GM19193 (cell line): Measurements from ENCODE around the gene DNAJB6.

Source experiments
- POLR2A ChIP-seq: IDR thresholded peaks from 4 replicates; pipeline ENCODE4 v1.6.1; 2011; ENCODE audit not compliant: insufficient read depth, insufficient read length; ENCODE audit errors: extremely low read depth

Gene DNAJB6

DNA sequence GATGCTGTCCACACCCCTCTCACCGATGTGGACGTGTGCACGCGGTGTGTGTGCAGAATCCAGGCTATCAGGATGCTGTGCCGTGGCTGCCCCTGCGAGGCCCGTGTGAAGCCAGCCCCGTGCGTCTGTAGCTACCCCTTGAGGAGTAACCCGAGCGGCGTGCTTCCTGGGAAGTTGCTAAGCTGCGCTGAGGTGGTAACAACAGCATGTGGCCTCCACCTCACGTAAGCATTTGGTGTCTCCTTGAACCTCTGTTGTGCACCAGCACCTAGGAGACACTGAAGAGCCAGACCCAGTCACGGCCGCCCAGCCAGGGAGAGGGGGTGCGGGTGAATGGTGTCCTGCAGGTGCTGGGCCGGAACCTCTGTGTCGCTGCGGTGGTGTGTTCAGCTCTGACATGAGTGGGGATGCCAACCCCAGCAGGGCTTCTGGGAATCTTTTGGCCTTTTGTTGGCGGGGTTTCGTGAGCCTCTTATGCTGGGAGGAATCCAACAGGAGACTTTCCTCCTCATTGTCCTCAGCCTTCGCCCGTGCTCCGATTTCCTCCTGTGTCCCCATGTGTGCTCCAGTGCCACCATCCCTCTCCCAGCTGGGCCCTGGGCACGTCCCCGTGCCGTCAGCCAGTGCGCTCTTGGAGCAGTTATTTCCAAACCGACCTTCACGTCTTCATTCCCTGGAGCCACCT is 60.4 kb downstream of the DNAJB6 start:
- TF ChIP-seq POLR2A = no peak

DNA sequence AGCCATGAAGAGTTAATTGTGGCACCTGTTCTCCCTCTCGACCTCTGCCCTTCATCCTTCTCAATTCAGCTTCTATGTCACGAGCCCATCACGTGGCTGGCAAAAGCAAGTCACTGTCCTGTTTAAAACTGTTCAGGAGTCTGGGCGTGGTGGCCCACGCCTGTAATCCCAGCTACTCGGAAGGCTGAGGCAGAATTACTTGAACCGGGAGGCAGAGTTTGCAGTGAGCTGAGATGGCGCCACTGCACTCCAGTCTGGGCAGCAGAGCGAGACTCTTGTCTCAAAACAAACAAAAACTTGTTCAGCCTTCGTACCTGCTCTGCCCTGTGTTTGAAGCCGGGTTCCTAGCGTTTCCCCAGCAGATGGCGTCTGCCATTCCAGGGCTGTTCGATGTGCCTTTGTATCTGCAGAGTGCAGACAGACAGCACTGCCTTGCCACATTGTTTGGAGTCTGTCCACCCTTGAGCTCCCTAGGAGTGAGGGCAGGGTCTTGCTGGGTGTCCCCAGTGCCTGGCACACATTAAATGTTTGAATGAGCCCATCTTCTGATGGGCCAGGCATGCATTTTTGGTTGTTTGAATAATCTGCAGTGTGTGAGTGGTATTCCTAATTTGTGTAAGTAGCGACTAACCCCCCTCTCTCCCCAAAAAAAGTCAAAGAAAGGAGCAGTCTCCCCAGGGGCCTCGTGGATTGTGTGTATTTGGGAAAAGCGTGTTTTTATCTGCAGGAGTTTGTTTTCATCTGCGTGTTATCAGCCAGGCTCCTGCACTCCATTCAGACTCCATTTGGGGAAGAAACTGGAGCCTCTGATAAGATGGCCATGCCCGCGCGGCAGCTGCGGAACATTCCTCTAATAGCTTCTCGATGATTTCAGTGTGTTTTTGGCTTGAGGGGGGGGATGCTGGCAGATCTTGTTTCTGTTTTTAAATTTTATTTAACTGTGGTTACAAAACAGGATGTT is 61.2 kb downstream of the DNAJB6 start:
- TF ChIP-seq POLR2A = no peak

DNA sequence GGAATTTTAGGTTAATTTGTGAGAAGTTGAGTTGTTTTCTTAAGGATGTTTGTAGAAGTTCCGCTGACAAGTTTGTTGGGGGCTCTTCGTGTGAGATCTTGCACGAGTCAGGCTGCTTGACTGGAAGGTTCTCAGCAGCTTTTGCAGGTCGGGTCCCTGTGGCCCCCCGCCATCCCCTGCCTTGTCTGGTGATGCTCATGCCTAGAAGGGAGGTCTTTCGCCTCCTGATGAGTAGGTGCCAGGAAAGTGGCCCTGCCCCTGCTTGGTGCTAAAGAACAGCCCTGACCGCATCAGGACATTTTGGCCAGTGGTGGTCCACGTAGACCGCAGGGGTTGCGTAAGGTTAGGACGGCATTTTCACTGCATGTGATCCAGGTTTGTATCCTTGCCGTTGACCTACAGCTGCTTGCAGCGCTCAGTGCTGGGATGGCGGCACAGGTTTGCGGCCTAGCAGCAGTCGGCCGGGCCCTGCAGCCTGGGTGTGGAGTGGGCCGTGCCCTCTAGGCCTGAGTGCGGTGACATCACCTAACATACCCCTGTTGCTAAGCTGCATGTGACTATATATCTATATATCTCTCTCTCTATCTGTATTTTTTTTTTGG is 62.4 kb downstream of the DNAJB6 start:
- no peak for TF ChIP-seq POLR2A

DNA sequence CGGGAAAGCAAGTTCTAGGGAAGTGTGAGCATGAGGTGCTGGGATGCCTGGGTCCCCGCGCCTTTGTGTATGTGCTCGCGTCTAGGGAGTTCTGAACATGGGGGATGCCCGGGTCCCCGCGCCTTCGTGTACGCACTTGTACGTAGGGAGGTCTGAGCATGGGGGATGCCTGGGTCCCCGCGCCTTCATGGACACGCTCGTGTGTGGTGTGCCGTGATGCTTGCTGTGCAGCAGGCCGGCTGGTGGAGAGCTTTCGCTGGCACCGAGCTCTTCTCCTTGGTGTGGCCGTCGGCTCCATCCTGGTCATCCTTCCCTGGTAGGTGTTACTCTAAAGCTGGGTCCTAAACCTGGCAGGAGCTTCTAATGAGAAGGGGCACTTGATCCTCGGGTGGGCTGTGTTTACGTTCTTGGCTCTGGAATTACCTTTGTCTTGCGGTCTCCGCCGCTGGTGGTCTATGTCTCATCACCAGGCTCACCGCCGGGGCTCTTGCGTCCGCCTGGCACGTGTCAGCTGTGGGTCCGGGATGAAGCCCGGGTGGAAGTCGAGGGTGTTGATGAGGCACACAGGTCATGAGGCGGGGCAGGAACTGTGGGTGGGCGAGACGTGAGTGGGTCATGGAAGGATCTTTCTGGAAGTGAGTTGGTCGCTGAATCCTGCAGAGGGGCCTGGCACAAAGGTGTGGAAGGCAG is 63.5 kb downstream of the DNAJB6 start:
- TF ChIP-seq POLR2A = no peak

DNA sequence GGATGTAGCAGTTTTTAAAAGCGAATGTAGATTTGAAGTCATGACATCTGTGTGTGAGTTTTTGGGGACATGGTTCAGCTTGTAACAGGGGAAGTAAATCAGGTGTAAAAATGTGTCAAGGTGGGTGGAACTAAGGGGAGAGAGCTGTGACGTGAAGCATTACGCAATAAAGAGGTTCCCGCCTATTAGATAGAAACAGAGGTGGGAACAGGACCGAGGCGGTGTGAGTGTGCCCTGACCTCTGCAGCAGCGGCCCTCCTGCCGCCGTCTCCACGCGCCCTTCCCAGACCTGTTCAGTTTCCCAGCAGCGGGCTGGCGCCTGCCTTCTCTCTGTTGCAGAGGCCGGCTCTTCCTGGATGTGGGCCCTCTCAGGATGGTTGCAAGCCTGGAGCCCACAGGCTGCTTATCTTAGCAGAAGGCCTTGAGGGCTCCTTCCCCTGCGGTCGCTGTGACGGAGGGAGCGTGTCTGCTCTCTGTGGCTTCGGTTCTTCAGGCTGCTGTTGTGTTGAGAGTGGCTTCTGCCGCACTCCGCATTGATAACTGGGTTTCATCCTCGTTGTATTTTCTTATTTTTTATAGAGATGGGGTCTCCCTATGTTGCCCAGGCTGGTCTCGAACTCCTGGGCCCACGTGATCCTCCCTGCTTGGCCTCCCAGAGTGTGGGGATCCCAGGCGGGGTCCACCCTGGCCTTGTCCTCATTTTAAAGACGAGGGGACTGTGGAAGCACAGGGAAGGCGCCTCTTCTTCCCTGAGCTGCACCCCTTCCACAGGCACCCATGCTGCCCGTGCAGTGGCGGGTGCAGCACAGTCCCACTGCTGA is 65.0 kb downstream of the DNAJB6 start:
- TF ChIP-seq POLR2A = no peak

DNA sequence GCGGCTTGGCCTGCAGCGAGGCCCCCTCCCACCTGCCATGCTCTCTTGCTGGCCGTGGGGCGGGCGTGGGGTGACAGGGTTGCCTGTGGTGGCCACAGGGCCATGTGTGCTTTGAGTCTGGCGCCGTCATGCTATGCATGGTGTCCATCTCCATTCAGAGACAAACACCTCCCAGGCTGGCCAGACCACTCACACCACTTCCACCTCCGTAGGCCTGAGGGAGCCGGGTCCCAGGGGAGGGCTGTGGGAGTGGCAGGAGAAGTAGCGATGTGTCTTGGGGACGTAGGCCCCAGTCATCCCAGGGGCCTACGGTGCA is 65.5 kb downstream of the DNAJB6 start:
- TF ChIP-seq POLR2A = no peak

DNA sequence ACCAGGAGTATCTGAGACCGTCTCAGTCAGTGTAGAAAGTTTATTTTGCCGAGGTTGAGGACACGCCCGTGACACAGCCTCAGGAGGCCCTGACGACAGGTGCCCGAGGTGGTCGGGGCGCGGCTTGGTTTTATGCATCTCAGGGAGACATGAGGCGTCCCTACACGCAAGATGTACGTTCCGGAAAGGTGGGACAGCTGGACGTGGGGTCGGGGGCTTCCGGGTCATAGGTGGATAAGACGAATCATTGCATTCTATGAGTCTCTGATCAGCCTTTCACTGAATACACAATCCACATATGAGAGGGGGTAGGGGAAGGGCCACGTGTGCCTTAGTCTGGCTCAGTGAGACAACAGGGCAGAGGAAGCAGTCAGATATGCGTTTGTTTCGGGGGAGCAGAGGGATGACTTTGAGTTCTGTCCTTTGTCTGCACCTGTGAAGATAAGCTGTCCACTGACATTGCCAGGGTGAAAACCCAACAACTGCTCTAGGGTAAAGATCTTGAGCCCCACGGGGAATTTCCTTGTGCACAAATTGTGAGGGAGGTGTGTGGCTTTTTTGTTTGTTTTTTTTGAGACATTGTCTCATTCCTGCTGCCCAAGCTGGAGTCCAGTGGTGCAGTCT is 66.2 kb downstream of the DNAJB6 start:
- TF ChIP-seq POLR2A = no peak

DNA sequence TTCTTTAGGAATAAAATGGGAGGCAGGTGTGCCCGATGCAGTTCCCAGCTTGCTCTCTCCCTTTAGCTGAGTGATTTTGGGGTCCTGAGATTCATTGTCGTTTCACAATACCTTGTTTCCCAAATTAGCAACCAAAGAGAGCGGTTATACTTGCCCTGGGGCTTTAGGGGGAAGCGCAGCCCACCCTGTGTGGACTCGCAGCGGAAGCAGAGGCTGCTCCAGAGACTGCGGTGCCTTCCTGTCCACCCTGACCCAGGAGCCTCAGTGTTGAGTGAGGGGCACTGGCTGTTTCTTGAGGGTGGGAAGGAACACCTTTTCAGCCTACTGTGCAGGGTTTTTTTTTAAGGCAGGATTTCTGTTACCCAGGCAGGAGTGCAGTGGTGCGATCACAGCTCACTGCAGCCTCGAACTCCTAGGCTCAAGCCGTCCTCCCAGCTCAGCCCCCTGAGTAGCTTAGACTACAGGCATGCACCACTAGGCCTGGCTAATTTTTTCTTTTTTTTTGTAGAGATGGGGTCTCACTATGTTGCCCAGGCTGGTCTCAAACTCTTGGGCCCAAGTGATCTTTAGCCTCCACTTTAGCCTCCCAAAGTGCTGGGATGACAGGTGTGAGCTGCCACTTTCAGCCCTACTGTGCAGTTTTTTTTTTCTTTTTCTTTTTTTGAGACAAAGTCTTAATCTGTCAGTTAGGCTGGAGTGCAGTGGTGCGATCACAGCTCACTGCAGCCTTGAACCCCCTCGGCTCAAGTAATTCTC is 67.0 kb downstream of the DNAJB6 start:
- no peak for TF ChIP-seq POLR2A

DNA sequence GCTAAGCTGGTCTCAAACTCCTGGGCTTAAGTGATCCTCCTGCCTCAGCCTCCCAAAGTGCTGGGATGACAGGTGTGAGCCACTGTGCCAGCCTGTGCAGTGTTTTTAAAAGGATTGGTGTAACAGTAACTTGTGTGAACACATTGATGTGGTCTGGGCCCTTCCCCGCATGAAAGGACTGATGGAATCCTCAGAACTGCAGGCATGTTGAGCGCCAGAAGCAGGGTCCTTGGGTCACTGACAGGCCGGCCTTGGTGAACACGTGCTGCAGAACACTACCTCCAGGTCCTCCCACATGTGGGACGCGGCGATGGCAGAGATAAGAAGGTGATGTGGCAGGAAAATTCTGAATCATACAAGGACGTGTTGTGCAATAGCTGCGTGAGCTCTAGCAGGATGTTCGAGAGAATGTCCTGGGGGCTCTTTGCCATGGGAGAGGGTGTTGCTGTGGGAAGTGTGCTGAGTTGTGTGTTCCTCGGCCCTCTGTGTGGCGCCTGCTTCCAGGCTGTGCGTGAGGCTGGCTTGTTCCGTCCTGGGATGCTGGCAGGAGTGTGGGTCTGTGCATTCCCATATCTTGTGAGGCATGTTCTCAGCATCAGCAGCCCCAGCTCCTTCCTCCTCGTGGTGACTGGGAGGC is 68.2 kb downstream of the DNAJB6 start:
- TF ChIP-seq POLR2A = no peak

DNA sequence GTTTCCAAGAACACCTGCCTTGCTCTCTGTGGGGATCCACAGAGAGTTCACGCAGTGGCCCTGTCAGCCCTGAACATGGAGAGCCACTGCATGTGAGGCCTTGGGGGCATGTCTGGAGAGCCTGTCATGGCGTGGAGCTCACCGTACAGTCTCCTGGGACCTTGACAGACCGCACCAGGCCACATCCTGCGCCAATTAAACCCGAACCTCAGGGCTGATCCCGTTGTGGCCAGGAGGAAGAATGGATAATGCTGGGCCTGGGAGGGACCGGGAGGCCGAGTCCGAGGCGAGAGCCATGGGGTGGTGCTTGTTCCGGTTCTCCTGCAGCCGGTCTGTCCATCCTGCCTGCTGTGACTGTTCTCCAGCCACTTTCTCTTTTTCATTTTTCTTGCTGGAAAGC is 68.7 kb downstream of the DNAJB6 start:
- no peak for TF ChIP-seq POLR2A

DNA sequence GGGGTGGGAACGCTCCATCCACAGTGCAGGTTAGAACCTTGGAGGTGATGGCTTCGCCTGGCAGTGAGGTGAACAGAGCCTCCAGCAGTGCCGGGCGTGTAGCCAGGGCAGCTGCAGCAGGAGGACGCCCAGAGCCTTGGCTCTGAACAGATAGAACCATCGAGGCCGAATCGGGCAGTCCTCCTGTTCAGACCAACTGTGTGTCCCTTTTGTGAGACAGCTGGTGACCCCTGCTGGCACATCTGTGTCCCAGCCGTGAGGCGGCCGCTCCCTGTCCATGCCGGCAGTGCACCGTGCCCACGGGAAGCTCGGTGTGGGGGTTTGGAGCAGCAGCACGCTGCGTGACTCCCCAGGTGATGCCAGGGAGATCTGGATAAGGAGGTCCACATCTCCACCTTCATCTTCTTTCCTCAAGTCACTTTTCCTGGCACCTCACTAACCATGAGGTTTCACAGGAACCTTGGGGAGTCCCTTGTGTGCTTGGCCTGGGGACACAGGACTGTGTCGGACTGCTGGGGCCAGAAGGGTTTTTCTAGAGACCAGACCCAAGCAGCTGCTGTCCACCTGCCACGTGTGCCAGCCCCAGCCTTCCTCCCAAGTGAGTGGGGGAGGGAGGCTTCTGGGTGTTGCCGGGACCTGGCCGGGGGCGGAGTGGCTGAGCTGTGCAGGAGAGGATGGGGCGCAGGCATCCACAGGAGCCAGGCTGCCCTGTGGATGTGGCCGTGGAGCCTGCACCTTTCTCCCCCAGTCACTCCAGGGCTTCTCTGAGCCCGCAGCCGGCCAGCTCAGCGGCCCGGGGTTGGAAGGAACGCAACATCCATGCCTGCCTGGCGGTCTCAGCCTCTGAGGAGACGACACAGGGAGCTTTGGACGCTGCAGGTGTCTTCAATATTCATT is 69.4 kb downstream of the DNAJB6 start:
- TF ChIP-seq POLR2A = no peak

DNA sequence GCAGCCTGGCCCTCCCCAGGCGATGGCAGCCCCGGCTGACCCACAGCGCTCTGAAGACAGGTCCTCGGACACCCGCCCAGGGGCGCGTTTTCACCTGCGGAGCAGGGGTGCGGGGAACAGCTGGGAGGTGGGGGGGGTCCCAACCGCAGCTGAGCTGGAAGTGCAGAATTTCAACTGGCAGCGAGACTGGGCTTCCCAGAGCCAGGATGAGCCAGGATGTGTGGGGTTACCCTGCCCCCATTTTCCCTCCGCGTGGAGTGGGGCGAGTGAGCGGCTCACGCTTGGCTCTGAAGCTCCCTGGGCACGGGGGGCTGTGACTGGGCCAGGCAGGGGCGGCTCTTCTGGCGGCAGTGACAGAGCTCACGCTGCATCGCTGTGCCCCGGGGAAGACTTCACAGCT is 70.2 kb downstream of the DNAJB6 start:
- TF ChIP-seq POLR2A = no peak
